IPS-NIHi7 (cell line): ENCODE measurements around the gene LAMC1.
"Not testable (repeated sequence)": the region's sequence is repeated elsewhere in the genome, so short reads cannot be mapped to it uniquely, and the experiment has no call there.

Experiments
- DNase-seq: peaks from one replicate; pipeline ENCODE4 v3.0.0; 2012; ENCODE audit warnings: mixed read lengths; ENCODE audit errors: extremely low spot score

The LAMC1 gene

DNA sequence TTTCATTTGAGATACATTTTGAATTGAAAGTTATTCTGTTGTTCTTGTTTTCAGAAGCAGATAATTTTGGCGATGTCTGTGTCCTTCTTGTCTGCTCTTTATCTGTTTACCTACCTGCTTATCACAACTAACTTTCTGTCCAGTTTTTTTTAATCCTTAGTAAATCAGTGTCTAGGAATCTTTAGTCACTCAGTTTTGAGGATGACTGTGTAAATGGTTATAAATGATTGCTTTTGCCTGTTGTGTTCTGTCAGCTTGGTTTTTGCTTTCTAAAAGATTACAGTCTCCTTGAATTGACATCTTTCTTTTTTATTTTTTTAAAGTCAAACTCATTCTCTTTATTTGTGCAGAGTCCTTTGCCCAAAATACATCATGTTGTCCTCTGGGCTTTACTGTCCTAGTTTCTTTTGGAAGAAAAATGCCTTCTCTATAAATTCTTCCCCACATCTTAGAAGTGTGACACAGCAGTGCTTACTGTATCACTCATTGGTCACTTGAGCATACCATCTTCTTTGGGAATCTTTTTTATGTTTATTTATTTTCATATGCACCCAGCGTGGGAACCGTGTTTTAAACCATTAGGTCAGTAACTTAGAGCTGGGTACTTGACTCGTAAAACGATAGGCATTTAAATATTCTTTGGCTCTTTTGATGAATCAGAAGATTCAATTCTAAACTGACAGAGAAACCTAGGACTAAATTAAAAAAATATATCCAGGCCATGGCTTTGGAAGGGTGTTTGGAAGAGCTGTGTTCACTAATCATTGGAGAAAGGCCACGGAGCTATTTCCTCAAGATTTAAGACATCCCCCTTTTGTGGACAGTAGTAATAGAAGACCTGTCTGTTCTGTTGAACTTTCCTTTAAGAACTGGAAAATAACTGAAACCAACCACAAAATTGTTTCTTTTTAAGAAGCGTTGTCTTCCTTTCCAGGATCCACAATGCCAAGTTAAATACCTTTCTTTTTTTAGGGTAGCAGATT is 20.9 kb downstream of the LAMC1 start:
- DNase-seq, result no peak

DNA sequence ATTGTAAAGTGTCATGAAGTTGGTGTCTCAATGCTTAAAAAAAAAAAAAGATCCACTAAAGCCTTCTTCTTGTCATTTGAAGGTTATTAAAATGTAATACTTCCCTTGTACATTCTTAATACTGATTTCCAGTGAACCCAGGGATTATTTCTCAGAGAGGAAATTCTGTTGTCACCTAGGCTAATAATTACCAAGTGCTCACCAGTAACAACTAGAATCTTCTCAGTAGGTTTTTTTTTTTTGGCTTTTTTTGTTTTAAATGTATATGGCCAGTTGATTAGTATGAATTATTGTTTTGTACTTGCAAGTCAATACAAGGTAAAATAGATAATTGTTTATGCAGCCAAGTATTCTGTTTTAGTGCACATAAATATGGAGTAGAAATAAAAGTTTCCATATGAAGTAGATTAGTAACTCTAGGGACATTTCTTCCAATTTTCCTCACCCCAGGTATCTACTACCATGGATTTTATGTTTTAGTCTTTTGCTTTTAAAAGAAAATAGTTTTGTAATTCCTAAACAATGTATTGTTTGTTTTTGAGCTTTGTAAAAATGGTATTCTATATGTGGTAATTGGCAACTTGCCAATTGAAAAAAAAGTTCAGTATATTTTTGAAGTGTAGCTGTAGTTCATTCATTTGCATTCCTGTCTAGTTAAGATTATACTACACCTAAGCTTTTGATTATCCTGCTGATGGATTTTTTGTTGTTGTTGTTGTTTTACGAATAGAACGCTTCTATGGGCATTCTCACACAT is 21.9 kb downstream of the LAMC1 start:
- DNase-seq, result no peak

DNA sequence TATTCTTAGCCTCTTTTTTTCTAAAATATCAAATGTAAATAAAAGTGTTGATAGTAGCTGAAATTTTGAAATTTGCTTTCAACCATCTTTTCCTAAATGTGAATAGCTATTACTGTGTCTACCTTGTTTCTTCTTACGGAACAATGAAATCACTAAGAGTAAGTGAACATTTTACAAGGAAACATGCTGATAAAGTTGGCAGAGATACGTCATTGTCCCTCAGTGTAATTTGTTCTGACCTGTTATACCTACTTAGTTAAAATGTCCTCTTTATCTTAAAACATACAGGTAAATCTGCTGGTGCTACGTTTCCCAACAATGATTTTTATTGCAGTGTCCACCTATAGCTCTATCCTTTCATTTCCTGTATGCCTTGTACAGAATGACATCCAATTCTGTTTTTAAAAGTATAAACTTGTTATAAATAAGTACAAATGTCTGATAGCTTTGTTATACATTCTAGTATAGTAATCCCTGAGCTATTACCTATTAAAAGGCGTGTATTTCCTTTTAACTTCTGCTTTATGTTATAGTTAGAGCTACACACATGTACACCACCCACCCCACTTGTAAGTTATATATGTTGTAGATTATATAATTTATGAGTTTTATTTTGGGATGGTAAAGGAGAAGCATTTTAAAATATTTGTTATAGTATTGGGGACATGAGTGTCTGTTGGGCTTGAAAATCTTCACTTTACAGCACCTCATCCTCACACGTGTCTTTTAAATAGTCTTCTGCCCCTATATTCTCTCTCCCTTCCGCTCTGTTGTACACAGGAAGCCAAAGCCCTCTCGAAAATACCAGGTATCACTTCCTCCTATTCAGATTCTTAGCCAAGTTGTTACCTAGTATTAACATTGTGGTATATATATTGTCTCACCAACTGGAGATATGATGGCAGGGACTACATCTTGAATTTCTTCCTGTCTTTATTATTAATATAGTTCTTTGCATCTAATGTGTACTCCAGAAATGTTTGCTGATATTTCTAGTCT is 25.2 kb downstream of the LAMC1 start:
- no peak for DNase-seq

DNA sequence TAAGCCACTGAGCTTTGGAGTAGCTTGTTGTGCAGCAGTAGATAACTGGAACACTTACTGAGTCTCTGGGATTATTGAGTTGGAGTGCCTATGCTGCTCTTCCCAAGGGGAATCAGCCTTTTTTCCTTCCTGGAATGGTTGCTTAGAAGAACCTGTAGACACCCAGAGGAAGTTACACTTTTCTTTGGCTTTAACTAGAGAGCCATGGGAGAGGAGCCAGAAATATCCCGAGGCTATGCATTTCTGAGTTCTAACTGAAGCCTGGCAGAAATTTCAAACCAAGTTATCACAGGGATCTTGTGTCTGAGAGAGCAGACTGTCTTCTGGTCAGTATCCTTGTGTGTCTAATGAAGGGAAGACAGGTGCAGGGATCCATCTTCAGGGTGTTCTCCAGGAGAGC is 28.3 kb downstream of the LAMC1 start:
- DNase-seq, result no peak

DNA sequence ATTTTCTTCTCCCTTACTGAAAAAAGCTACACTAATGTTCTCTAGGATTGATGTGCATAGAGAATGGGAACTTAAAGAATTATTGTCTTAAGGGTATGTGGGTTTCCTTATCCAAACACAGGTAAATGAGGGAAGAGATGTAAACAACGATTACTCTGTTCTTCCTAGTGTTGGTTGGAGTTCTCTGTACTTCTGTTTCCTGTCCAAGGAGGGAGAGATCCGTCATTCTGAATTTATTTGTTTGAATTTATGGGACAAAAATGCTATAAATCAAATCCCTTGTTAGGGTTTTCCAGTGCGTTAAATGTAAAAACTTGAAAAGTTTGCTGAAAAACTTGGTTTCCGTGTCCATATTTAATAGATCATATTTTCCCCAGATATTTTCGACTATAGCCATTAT is 29.6 kb downstream of the LAMC1 start:
- no peak for DNase-seq

DNA sequence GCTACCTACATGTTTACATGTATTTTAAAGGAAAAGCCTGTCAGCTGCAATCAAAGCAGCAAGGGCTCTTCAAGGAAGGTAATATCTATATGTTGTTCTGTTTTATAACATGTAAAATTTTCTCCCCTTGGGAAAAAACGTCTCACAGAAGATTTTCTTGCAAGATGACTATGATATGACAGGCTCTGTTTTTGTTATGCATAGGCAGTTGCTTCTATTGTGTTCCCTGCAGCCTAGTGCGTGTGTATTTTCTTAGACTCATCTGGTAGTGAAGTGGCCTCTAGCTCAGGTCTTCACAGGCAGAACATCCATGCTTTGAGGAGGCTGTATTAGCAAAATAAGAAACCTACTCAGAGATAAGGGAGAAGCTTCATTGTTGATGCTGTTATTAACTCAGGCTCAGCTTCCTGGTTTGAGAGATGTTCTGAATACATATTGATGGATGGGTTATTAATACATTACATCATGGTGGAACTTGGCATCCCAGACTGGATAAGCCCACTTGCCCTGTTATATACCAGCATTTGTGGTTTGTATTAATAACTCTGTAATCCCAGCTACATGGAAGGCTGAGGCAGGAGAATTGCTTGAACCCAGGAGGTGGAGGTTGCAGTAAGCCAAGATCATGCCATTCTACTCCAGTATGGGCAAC is 35.8 kb downstream of the LAMC1 start:
- DNase-seq, result no peak

DNA sequence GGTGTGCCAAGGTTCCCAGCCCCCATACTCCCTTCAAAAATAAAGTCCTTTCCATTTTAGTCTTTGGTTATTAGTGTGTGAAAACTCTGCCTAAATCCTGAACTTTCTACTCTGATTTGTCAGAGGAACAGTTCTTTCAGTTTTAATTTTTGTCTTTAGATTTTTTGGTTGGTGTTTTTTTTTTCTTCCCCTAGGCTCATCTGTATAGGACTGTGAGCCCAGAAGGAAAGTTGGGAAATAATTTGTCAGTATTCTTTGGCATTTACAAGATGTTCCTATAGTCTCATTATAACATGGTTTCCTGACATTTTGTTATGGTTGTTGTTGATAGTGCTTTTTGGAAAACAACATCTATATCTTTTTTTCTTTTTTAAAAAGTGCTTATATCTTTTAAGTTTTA is 38.0 kb downstream of the LAMC1 start:
- no peak for DNase-seq

DNA sequence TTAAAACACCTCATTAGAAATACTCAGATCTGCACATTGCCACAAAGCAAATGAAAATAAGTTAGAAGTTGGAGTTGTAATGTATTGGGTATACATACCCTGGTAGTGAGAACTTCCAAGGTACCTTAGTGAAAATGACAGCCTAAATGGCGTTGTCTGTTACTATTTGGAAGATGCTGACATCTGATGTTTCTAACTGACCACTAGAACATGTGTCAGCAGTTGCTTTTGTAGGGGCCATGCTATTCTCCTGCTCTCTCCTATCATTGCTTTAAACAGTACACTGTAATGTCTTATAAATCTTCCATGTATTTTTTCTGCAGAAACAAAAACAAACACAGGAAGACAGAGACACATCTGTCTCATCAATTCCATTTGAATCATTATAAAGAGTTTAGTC is 40.1 kb downstream of the LAMC1 start:
- no peak for DNase-seq

DNA sequence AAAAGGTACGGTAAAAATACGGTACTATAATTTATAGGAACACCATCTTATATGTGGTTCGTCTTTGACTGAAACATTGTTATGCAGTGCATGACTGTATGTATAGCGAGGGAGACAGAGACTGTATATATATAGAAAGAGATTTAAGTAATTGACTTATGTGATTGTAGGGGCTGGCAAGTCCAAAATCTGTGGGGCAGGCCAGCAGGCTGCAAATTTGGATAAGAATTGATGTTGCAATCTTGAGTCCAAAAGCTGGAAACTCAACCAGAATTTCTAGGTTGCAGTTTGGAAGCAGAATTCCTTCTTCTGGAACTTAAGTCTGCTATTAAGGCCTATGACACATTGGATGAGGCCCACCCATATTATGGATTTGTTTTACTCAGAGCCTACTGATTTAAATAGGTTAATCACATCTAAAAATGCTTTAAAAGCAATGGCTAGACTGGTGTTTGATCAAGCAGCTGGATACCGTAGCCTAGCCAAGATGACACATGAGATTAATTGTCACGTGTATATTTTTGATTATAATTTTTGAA is 42.0 kb downstream of the LAMC1 start:
- no peak for DNase-seq

DNA sequence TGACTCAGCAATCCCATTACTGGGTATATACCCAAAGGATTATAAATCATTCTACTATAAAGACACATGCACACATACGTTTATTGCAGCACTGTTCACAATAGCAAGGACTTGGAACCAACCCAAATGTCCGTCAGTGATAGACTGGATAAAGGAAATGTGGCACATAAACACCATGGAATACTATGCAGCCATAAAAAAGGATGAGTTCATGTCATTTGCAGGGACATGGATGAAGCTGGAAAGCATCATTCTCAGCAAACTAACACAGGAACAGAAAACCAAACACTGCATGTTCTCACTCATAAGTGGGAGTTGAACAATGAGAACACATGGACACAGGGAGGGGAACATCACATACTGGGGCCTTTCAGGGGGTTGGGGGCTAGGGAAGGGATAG is 43.2 kb downstream of the LAMC1 start:
- DNase-seq, result not testable (repeated sequence)

DNA sequence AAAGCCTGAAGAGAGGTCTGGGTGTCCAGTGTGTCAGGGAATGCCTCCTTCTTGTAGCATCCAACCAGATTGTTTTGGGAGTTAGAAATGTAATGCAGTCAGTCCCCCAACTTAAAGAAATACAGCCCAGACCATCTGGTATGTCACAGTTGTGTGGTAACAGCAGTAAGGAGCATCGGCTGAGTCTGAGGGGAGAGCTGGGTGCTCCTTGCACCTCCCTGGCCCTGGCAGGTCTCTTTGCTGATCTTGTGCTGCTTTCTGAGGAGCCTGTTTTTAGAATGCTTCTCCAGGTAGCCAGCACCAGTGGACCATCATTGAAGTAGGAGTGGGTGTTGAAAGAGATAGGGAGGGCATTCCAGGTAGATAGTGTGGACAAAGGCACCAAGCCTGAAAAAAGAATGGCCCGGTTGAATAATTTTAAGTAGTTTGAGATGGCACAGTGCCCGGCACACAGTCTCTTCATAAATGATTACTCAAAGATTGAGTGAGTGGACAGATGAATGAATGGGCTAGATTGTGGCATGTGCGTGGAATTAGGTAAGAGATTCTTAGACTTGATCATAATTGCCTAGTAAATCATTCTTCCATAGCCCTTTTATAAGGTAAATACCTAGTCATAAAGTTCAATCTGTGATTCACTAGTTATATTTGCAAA is 46.5 kb downstream of the LAMC1 start:
- DNase-seq, result no peak

DNA sequence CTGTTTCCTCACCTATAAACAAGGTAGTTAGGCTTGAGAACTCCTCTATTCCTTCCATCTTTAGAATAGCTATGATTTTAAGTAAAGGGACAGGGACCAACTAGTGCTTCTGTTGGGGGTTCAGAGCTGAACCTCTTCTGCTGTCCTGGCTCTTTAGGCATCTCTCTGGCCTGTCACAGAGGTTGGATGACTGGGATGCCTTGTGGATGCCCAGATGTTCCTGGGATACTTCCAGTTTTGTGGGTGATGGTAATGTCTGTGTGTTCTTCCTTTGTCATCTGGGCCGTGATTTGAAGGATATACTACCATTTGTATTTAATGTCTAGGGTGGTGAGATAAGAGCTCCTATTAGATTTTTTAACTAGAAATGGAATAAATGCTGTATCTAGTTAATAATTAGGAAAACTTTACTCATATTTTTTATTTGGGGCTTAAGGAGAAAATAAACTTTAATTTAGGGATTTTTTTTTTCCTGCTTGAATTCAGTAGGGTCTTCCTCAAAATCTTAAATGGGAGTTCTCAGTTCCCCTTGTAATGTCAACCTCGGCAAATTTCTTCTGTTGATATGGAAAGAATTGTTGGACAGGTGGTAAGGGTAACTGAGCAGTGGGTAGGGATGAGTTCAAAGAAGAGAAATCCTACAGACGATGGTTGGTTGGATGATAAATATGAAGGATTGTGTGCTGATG is 47.2 kb downstream of the LAMC1 start:
- DNase-seq, result no peak

DNA sequence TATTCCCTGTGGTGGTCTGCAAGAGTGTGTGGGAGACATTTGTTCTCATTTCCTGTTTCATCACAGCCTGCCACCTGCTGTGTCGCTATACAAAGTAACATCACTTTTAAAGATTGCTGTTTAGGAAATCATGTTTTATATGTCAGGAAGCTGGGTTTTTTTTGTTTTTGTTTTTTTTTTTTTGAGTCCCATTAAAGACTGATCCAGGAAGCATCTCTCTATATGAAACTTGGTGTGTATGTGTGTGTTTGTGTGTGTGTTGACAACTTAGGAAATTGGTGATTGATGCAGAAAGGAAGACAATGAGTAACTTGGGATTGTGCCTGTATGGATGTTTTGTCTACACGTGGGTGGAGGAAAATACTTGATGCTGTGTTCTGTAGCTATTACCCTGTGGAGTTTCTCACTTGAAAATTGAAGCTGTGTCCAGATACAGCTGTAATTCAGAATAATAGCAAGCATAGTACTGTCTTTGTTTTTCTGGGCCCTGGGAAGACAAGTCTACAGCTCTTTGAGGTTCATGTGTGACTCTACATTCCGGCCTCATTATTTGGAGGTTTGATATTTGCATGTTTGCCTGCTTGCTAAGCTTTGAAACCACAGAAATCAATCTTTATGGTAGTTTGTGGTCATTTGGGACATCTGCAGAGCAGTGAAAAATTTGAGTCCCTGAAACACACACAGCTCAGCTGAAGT is 47.9 kb downstream of the LAMC1 start:
- no peak for DNase-seq

DNA sequence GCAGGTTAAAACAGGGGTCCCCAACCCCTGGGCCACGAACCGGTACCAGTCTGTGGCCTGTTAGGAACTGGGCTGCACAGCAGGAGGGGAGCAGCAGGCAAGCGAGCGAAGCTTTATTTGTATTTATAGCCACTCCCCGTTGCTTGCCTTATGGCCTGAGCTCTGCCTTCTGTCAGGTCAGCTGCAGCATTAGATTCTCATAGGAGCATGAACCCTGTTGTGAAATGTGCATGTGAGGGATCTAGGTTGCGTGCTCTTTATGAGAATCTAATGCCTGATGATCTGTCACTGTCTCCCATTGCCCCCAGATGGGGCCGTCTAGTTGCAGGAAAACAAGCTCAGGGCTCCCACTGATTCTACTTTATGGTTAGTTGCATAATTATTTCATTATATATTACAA is 49.4 kb downstream of the LAMC1 start:
- DNase-seq, result not testable (repeated sequence)

DNA sequence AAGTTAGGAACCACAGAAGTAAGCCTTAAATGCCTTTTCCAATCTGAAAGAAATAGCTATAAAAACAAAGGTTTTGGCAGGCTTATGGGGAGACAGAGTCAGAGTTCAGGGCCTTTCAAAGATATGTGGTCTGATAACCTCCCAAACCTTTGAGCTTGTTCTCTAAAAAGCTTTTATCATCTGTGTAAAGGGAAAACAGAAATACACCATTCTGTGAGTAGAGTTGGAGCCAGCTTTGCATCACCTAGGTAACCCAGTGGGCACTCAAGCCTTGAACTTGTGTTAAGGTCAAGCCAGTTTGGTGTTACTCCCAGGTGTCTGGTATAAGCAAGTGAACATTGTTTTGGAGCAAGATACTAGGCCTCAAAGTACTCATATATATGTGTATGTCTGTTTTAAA is 50.1 kb downstream of the LAMC1 start:
- no peak for DNase-seq

DNA sequence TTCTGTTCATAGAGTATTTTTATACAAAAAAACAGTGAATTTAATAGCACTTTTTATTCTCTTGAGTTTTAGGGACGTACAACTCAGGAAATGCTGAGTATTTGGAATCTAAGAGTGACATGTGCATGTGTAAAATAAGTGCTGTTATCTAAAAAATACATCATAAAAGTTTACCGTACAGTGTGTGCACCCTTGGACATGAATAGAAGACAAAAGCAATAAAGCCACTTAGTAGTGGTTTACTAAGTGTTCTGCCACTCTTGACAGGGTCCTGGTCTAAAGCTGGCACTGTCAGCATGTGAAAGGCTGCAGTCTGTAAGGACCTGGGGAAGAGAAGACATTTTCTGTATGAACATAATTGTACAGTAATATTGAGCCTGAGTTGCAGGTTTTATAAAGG is 51.0 kb downstream of the LAMC1 start:
- DNase-seq, result no peak

DNA sequence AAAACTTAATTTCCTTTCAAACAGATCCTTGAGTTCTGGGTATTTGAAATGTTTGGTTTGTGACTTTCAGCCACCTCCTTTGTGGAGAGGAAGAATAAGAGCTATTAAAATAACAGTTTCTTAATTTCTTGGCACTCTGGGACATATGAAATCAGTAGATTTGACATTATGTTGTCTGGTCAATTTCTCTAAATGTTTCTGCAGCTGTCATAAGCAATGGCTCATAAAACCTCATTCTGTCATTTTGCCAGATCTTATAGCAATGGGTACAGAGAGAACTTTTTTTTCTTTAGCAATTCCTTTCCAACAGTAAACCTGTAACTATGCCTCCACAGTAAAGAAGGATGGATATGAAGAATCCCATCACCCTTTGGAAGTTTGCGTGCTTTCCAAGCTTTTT is 52.6 kb downstream of the LAMC1 start:
- DNase-seq, result no peak

DNA sequence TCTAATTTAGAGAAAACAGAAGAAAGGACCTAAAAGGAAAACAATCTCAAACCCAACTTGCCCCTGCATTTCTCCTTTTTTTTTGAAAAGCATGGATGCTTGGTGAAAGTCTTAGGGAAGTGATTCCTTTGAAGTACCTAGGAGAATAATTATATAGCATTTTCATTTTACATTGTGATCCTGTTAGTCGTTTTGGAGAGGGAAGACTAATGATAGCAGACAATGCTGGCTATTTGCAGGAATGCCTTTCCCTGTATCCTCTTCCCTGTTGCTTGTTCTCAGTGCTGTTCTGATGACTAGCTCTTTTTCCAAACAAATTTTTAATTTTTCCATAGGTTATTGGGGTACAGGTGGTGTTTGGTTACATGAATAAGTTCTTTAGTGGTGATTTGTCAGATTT is 53.9 kb downstream of the LAMC1 start:
- DNase-seq, result no peak

DNA sequence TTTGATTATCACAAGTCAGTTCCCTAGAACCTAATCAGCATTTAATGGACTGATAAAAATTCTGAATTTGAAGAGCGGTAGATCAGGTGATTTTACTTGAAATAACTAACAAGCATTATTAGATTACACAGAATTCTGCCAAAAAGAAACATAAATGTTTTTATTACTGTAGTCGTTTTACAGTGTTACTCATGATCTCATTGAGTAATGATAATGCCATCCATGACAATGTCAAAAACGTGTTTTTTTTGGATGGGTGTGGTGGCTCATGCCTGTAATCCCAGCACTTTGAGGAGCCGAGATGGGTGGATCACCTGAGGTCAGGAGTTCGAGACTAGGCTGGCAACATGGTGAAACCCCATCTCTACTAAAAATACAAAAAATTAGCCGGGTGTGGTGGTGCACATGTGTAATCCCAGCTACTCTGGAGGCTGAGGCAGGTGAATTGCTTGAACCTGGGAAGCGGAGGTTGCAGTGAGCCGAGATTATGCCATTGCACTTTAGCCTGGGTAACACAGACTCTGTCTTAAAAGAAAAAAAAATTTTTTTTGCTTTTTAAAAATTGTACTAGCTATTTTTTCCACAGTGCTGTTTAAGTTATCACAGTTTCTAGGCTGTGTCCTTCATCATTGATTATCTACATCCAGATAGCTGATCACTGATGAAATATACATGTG is 56.6 kb downstream of the LAMC1 start:
- DNase-seq, result no peak
